KMS-11 (cell line): ENCODE results near the gene SND1.

Source experiments
- H2AFZ ChIP-seq: fragments of 200-600 bp; sonication (generic); 2 replicates; pipeline ENCODE4 v1.6.1; 2016; ENCODE audit warnings: antibody characterized with exemption, mixed run types, low read depth
- H3K27ac ChIP-seq: fragments of 200-600 bp; sonication (generic); 2 replicates; pipeline ENCODE4 v1.6.1; 2016; ENCODE audit warnings: mild to moderate bottlenecking, mixed run types
- H3K27me3 ChIP-seq: fragments of 200-600 bp; sonication (generic); 2 replicates; pipeline ENCODE4 v1.6.1; 2017; ENCODE audit warnings: mild to moderate bottlenecking, low read depth, mixed run types, moderate library complexity; ENCODE audit not compliant: insufficient read depth
- H3K36me3 ChIP-seq: fragments of 200-600 bp; sonication (generic); 2 replicates; pipeline ENCODE4 v1.6.1; 2017; ENCODE audit warnings: mild to moderate bottlenecking, mixed run types; ENCODE audit not compliant: insufficient read depth
- H3K4me1 ChIP-seq: fragments of 200-600 bp; sonication (generic); 2 replicates; pipeline ENCODE4 v1.6.1; 2016; ENCODE audit warnings: mild to moderate bottlenecking, low read depth, mixed run types; ENCODE audit not compliant: poor library complexity, severe bottlenecking
- H3K4me2 ChIP-seq: fragments of 200-600 bp; sonication (generic); 2 replicates; pipeline ENCODE4 v1.7.0; 2016; ENCODE audit warnings: mild to moderate bottlenecking, mixed run types
- H3K4me3 ChIP-seq: fragments of 200-600 bp; sonication (generic); IDR thresholded peaks from 2 replicates; pipeline ENCODE4 v1.6.1; 2017; ENCODE audit warnings: low read depth, low read length, mixed read lengths; ENCODE audit not compliant: insufficient read depth
- H3K79me2 ChIP-seq: fragments of 200-600 bp; sonication (generic); 2 replicates; pipeline ENCODE4 v1.6.1; 2016; ENCODE audit warnings: low read depth, mixed run types; ENCODE audit not compliant: insufficient read depth
- H3K9ac ChIP-seq: fragments of 200-600 bp; sonication (generic); 2 replicates; pipeline ENCODE4 v1.6.1; 2016; ENCODE audit warnings: mild to moderate bottlenecking, mixed run types
- H4K20me1 ChIP-seq: fragments of 200-600 bp; sonication (generic); 2 replicates; pipeline ENCODE4 v1.6.1; 2016; ENCODE audit warnings: mild to moderate bottlenecking, mixed run types; ENCODE audit not compliant: insufficient read depth
- CTCF ChIP-seq: fragments of 200-600 bp; sonication (generic); conservative IDR thresholded peaks from 2 replicates; pipeline ENCODE4 v1.6.1; 2017; ENCODE audit warnings: low read depth, mild to moderate bottlenecking, antibody characterized with exemption, low read length, moderate library complexity, mixed read lengths

Gene SND1

DNA sequence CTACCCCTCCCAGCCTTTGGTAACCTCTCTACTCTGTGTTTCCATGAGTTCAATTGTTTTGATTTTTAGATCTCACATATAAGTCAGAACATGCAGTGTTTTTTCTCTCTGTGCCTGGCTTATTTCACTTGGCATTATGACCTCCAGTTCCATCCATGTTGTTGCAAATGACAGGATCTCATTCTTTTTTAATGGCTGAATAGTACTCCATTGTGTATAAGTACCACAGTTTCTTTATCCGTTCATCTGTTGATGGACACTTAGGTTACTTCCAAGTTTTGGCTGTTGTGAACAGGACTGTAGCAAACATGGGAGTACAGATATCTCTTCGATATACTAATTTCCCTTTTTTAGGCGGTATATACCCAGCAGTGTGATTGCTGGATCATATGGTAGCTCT, 237.7 kb downstream of the SND1 start:
- Histone ChIP-seq H4K20me1 (no peaks in the 10 kb centered on the region; the same call in 1 of the 2 replicates), H2AFZ (no peak overlapping the region), H3K27me3 (no peaks in the 10 kb centered on the region), H3K4me3 (no peak overlapping the region), H3K36me3 (peaks cover 4% of the 10 kb centered on the region; the same call in 1 of the 2 replicates), H3K27ac (no peak overlapping the region), H3K4me2 (no peak overlapping the region), H3K9ac (no peak overlapping the region), H3K4me1 (no peaks in the 10 kb centered on the region), H3K79me2 (no peaks in the 10 kb centered on the region; the same call in 1 of the 2 replicates)
- no peak for TF ChIP-seq CTCF

DNA sequence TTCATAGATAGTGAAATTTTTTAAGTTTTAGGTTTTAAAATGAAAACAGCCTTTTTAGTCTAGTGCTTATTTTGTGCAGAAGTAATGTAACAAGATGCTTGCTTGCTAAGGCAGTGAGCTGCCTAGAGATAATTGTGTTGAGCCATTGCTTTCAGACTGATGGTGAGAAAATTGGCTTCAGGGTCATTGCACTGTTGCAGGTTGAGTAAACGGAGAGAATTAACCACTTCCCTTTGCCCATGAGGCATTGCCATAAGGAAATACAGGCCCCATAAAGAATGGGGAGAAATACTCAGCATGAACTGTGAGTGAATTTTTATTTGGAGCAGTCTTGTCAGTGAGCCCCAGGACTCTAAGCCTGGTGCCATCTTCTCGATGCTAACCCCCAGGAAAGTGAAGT, 238.7 kb downstream of the SND1 start:
- Histone ChIP-seq H3K79me2 (no peaks in the 10 kb centered on the region; the same call in 1 of the 2 replicates), H3K27ac (no peak overlapping the region), H3K4me2 (no peak overlapping the region), H3K27me3 (no peaks in the 10 kb centered on the region), H2AFZ (no peak overlapping the region), H3K9ac (no peak overlapping the region), H3K36me3 (peaks cover 4% of the 10 kb centered on the region; the same call in 1 of the 2 replicates), H4K20me1 (peaks cover 8% of the 10 kb centered on the region), H3K4me1 (no peaks in the 10 kb centered on the region), H3K4me3 (no peak overlapping the region)
- no peak for TF ChIP-seq CTCF

GRCh38 chr7:127891144-127891543, 239.2 kb downstream of the SND1 start:
- no peak for TF ChIP-seq CTCF
- no peaks in the 10 kb centered on the region; the same call in 1 of the 2 replicates for H3K79me2 ChIP-seq
- H2AFZ ChIP-seq = no peak overlapping the region
- no peak overlapping the region for H3K4me3 ChIP-seq
- peaks cover 8% of the 10 kb centered on the region for H4K20me1 ChIP-seq
- H3K27ac ChIP-seq = no peak overlapping the region
- no peak overlapping the region for H3K4me2 ChIP-seq
- H3K4me1 ChIP-seq = no peaks in the 10 kb centered on the region
- H3K27me3 ChIP-seq = no peaks in the 10 kb centered on the region
- no peak overlapping the region for H3K9ac ChIP-seq
- H3K36me3 ChIP-seq = peaks cover 4% of the 10 kb centered on the region; the same call in 1 of the 2 replicates

- Histone ChIP-seq H3K79me2 (no peaks in the 10 kb centered on the region; the same call in 1 of the 2 replicates), H3K9ac (no peak overlapping the region), H3K4me2 (no peak overlapping the region), H3K4me3 (no peak overlapping the region), H3K36me3 (peaks cover 4% of the 10 kb centered on the region; the same call in 1 of the 2 replicates), H3K27ac (no peak overlapping the region), H3K4me1 (no peaks in the 10 kb centered on the region), H4K20me1 (peaks cover 8% of the 10 kb centered on the region), H2AFZ (no peak overlapping the region), H3K27me3 (no peaks in the 10 kb centered on the region)
- no peak for TF ChIP-seq CTCF
Measured at GRCh38 chr7:127891854-127892438, 240.0 kb downstream of the SND1 start.
